HG02938 (cell line): ENCODE results near the gene KRT7.
"Not testable (repeated sequence)": the region's sequence is repeated elsewhere in the genome, so short reads cannot be mapped to it uniquely, and the experiment has no call there.

Experiments
- ATAC-seq: cut with Tn5 transposase; IDR thresholded peaks from one replicate; pipeline ENCODE4 v1.9.1; 2021; ENCODE audit warnings: mild to moderate bottlenecking, moderate library complexity; ENCODE audit not compliant: unreplicated experiment

KRT7 gene

DNA sequence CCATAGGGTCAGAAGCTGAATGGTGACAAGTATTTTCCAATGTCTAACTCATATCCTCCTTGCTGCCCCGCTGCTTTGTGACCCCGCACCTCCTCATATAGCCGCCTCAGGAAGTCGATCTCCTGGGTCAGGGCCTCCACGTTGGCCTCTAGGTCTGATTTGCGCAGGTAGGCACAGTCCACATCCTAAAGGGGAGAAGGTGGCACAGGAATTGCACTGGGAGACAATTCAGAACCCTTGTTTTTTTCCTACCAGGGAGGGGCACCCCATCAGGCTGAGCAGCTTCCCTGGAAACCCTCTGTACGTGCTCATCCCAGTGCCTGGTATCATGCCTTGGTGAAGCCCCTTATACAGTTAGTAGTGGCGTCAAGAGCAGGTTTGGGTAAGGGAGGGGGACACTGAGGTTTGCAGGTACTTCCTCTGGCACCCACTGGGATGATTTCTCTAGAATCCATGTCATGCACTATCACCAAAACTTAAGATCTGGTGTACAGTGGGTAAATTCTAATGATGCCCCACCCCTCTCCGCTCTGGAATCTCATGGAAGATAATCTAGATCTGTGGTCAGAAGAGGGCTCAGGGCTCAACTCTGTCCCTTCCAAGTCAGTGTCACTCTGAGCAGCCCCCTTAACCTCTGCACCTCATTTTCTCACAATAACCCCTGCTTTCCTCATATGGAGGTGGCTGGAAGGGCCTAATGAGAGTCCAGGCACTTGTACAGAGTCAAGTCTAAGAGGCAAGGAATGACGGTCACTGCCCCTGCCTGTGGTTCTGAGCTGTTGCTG, 21.3 kb downstream of the KRT7 start:
- ATAC-seq, result no peak

DNA sequence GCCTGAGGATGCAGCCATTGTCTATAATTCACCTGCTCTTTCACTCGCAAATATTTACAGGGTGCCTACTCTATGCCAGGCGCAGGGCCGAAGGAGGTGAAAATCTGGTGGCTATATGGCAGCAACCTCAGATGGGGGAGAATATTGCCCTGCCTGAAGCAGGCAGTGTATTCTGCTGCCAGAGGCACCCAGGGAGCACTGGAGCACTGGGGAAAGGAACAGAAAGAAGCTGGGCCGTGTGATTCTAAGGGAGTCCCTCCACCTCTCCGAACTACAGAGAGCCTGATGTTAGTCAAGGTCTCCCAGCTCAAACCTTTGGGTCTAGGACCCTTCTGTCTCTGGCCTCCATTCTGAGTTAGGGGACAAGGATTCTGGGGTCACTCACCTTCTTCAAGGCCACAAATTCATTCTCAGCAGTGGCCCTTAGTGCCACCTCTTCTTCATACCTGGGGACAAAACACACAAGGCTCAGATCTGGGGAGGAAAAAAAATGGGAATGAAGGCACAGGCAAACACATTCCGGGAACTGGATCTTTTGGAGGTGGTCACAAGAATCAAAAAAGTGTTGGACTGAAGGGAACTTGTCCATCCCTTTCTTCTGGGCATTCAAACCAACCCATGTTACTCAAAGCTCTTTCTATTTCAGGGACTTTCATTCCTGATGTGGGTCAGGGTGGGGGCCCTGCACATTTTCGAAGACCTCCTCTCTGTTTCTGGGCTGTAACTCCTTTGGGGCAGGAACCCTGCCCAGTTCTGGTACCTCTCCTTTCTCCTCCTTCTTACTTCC, 22.1 kb downstream of the KRT7 start:
- no peak for ATAC-seq

DNA sequence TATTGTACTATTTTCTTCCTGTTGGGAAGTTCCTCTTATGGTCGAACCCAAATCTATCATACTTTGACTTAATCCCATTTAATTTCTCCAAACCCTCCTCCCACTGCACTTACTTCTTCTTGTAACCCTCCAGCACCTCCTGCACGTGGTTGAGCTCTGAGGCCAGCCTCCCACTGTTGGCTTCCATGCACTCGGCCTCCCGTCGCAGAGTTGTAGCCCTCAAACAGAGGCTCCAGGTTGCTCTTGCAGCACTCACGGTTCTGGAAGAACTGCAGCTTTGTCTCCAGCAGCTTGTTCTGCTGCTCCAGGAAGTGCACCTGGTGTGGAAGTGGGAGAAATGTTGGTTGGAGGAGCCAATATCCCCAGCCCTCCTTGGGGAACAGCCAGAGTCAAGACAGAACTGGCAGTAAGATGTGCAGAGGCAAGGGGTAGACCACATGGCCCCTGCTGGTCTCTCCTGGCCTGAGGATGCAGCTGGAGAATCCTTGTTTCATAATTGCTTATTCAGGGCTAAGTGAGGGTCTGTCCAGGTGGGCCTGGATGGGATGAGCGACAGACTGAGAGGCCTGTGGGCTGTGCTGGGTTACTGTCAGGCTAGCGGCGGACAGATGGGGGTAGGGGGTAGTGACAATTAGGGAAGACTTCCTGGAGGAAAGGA, 23.0 kb downstream of the KRT7 start:
- no peak for ATAC-seq

GRCh38 chr12:52256584-52256935, 23.5 kb downstream of the KRT7 start:
- no peak for ATAC-seq

GRCh38 chr12:52257074-52257551, 24.1 kb downstream of the KRT7 start:
- ATAC-seq, result no peak

DNA sequence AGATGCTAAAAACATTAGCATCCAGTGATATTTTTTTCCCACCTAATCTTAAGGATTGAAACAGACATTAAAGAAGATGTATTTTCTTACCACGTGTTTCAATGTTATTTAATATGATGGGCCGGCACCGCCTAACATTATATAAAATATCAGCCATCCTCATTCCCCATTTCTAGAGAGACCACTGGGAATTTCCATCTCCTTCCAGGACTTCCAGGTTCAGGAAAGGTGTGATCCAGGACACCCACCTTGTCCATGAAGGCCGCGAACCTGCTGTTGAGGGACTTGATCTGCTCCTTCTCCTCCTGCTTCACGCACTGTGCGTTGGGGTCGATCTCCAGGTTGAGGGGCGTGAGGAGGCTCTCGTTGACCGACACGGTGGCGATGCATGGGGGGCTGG, 24.9 kb downstream of the KRT7 start:
- not testable (repeated sequence) for ATAC-seq

DNA sequence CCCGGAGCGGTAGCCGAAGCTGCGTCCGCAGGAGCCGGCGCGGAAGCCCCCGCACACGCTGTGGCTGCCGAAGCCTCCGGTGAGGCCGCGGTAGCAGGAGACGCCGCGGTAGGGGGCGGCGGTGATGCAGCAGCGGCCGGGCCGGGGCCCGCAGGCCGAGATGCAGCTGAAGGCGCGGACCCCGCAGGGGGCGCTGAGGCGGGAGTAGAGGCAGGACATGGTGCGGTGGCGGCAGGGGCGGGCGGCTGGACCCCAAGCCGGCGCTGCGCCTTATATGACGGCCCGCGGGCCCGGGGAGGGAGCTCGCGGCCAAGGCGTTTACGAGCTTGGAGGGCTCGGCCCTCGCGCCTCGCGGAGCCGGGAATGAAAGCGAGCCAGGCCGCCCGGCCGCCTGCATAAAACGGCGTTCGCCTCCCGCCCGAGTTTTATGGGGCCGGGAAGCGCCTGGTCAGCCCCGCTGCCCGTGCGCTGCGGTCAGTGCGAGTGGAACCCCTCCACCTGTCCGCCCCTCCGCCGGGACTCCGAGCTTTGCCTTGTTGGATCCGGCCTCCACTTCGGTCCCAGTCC, 25.4 kb downstream of the KRT7 start:
- ATAC-seq, result no peak

- no peak for ATAC-seq
Observed at GRCh38 chr12:52259657-52260243, 26.7 kb downstream of the KRT7 start.

- no peak for ATAC-seq
Observed at GRCh38 chr12:52260361-52261207, 27.5 kb downstream of the KRT7 start.

DNA sequence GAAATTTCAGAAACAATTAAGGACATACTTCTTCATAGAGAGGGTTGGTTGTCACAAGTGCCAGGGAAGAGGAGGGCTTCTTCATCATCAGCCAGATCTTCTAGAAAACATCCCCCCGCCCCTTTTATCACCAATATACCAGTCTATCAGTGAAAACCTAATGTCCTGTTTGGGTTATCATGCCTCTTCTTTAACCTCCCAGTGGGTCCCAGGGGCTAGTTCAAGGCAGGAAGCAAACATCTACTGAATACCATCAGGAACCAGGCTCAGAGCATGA, 28.1 kb downstream of the KRT7 start:
- ATAC-seq, result no peak

GRCh38 chr12:52262286-52262685, 29.2 kb downstream of the KRT7 start:
- no peak for ATAC-seq

DNA sequence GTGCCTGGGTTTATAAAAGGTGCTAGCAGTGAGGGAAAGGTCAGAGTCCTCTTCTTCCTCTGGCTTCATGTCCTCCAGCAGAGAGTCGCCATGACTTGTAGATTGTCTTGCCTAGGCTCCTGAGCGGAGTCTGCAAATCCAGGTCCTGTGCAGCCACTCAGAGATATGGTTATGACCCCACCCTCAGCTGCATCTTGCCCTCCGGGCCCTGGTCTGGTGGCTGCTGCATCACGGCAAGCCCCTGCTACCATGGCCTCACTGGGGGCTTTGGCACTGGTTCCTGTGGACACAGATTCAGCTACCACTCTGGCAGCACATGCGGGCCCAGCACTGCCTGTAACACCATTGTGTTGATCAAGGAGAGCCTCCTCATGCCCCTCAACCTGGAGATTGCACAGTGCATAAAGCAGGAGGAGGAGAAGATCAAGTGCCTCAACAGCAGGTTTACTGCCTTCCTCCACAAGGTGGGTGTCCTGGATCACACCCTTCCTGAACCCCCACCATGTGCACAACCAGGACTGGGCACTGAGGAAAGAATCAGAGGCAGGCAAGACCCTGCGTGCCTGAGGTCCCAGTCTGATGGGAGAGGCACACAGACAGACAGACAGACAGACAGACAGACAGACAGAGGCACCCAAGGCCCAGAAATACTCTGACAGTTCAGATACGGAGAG, 30.9 kb downstream of the KRT7 start:
- ATAC-seq, result no peak

DNA sequence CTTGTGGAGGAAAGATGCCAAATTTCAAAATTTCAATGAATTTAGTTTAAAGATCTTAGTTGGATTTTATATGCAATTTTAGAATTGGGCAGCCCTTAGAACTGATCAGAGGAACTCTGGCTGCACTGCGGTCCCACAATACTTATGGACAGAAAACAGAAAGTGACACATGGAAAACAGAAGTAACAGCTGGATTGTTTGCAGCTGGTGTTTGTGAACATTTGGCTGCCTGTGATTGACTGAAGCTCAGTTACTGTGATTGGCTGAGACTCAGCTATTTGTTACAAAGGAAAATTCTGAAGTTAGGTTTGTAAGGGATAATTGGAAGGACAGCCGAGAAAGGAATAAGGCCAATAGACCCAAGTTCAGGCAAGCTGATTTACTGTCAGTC, 31.4 kb downstream of the KRT7 start:
- no peak for ATAC-seq

DNA sequence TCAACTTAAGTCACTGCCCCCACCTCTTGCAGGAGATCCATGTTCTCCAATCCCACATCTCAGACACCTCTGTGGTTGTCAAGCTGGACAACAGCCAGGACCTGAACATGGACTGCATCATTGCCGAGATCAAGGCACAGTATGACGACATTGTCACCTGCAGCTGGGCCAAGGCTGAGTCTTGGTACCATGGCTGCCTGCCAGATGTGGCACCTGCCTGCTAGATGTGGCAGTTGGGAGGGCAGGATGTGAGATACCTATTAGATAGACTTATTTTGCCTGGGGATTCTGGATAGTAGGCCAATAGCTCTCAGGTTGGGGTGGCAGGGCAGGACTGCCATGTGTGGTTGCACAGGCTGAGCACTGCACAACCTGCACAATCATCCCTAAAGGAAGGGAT, 33.5 kb downstream of the KRT7 start:
- ATAC-seq, result no peak

DNA sequence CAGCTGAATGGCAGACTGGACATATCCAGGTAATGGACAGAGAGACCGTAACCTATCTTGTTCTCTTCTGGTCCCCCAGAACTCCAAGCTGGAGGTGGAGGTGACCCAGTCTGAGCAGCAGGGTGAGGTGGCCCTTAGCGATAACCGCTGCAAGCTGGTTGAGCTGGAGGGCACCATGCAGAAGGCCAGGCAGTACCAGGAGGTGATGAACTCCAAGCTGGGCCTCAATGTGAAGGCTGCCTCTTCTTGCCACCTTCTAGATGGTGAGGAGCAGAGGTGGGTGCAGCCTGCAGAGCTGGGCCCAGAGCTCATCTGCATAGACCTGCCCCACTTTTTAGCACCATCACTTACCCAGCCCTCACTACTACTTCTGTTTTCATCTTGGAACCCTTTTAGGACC, 34.2 kb downstream of the KRT7 start:
- no peak for ATAC-seq

DNA sequence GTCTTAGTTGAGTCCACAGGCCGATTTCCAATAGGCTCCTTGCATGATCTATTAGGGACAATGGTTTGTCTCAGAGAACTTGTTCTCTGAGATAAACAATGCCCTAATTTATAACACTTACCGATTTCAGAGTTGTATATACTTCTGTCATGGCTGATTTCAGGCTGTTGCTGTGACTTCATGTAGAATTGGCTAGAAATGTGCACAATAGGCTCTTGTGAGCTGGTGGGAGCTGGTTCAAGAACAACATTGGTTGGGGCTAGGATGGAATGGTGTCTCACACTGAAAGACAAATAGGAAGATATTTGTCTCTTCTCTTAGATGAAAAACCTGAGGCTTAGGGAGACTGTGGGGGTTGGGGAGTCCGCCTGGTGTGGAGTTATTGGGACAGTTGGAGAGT, 34.7 kb downstream of the KRT7 start:
- no peak for ATAC-seq

DNA sequence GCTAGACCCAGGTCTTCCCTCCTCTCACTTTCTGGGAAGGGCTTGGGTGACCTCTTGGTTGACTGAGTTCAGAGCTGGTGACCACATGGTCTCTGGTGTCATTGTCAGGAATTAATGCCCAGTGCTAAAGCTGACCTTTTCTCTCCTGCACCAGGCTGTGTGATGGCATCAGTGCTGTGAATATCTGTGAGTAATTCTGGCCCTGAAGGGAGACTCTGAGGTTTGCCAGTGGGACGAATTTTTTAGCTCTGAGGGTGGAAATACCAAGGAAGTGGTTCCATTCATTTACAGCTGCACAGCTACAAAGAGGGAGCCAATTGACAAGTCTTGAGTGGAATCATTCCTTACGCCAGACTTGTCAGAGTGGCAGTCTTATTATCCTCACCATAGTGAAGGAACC, 35.2 kb downstream of the KRT7 start:
- no peak for ATAC-seq

GRCh38 chr12:52270541-52271070, 37.6 kb downstream of the KRT7 start:
- ATAC-seq, result no peak

DNA sequence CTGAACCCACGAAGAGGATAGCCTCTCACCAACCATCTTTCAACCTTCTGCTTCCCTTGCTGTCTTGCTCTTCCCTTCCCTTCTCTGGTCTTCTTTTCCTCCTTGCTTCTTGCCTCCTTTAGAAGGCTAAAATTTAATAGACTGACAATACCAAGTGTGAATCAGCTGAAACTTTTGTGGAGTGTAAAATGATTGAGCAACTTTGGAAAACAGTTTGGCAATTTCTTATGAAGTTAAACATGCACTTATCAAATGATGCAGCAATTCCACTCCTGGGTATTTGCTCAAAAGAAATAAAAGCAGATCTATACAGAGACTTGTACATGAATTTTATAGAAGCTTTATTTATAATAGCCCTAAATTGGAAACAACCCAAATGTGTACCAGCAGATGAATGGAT, 38.1 kb downstream of the KRT7 start:
- ATAC-seq, result no peak
